KBM-7 (cell line): ENCODE results near the gene GET3.
"Not testable (repeated sequence)": the region's sequence is repeated elsewhere in the genome, so short reads cannot be mapped to it uniquely, and the experiment has no call there.

ENCODE experiments used
- DNase-seq: peaks from one replicate; pipeline ENCODE4 v3.0.0-alpha.2; 2015
- in situ Hi-C: fragments of 300-500 bp; cut with MboI; formaldehyde crosslinking; loops from 2 replicates; pipeline ENCODE4 v1.14.3; 2020; ENCODE audit warnings: low sequenced_read_pairs, low pct_unique_long_range_greater_than_20kb, mixed read lengths

The GET3 gene

GRCh38 chr19:12788042-12788681 is 50.9 kb downstream of the GET3 start:
- in situ Hi-C loops: no loop called here
- no peak for DNase-seq

DNA sequence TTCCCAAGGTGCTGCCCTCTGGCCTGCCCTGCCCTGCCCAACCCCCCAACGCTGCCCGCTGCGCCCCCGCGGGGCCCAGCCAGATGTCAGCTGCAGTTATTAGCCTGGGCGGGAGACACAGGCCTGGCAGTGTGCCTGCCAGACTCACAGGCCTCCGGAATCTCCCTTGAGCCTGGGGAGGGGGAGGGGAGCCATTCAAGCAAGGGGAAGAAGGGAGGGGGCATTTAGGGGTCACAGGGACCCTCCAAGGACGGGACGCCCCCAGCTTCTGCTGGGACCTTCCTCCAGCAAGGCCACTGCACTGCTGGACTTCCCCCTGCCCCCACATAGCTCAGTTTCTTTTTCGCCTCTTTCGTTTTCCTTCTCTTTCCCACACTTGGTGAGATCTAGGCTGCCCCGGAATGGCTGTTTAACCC is 51.4 kb downstream of the GET3 start:
- peak; percentile 52 for DNase-seq
- in situ Hi-C loops: no loop called here

GRCh38 chr19:12789098-12789903 is 52.0 kb downstream of the GET3 start:
- DNase-seq: no peak
- in situ Hi-C loops: no loop called here

DNA sequence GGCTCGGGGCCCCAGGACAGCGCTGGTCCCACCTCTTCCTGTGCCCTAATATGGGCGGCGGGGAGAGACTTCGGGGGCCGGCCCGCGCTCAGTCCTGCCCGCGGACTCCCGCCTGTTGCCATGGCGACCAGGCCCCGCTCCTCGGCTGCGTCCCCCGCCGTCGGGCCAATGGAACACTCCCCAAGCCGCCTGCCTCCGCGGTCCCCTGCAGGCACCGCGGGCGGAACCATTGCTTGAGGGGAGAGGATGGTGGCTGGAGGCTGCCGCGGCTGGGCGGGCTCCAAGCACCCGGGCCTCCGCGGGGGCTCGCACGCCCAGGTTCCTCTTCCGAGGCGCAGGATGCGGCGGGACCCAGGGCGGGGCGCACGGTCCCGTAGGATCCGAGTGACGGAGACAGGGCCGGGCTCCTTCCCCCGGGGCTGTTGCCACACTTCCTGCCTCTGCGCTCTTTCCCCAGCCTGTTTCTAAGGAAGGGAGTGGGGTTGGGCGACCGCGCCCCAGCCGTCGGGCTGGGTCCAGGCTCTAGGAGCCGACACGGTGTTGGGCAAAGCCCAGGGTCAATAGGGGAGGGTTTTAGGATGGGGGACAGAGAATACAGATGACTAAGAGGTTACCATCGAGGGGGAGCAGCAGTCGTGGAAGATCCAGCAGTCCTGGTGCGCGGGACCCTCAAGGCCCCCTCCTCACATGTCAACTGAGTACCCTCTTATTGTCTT is 52.8 kb downstream of the GET3 start:
- peak; percentile 98 for DNase-seq
- in situ Hi-C loops: no loop called here

GRCh38 chr19:12790628-12791344 is 53.5 kb downstream of the GET3 start:
- in situ Hi-C loops: no loop called here
- no peak for DNase-seq

- DNase-seq: peak; percentile 94
- in situ Hi-C loops: no loop called here
Measured at GRCh38 chr19:12791345-12792050, 54.2 kb downstream of the GET3 start, which contains the start of gene JUNB. JUNB (plus strand) TSS chr19:12791486; CDS start chr19:12791772, 286 bp downstream.

- peak; percentile 79 for DNase-seq
- in situ Hi-C loops: no loop called here
Measured at GRCh38 chr19:12792051-12792852, 55.0 kb downstream of the GET3 start.

GRCh38 chr19:12792853-12793289 is 55.6 kb downstream of the GET3 start:
- no peak for DNase-seq
- in situ Hi-C loops: no loop called here

GRCh38 chr19:12793290-12794195 is 56.2 kb downstream of the GET3 start:
- in situ Hi-C loops: no loop called here

GRCh38 chr19:12794196-12794941 is 57.1 kb downstream of the GET3 start:
- DNase-seq: no peak
- in situ Hi-C loops: no loop called here

More at GRCh38 chr19:12793290-12794195, 56.2 kb downstream of the GET3 start:
- DNase-seq: peak; percentile 90

DNA sequence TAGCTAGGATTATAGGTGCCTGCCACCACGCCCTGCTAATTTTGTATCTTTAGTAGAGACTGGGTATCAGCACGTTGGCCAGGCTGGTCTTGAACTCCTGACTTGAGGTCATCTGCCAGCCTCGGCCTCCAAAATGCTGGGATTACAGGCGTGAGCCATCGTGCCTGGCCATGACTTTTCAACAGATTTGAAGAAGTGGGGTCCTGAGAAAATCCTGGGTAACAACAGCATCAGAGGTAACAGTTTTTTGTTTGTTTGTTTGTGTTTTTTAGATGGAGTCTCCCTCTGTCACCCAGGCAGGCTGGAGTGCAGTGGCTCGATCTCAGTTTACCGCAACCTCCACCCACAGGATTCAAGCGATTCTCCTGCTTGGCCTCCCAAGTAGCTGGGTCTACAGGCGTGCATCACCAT is 57.7 kb downstream of the GET3 start:
- DNase-seq: no peak
- in situ Hi-C loops: no loop called here

GRCh38 chr19:12796146-12797071 is 59.1 kb downstream of the GET3 start:
- peak; percentile 87 for DNase-seq
- in situ Hi-C loops: no loop called here

DNA sequence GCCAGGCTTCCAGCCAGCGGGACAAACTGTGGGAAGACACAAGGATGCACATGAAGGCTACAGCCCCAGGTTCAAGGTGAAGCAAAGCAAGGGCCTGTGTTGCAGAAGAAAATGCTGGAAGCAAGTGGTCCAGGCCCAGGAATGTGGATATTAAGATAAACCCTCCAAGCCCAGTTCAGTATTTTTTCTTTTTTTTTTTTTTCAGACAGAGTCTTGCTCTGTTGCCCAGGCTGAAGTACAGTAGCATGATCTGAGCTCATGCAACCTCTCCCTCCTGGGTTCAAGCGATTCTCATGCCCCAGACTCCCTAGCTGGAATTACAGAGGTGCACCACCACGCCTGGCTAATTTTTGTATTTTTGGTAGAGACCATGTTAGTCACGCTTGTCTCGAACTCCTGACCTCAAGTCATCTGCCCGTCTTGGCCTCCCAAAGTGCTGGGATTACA is 59.9 kb downstream of the GET3 start:
- DNase-seq: no peak
- in situ Hi-C loops: no loop called here

DNA sequence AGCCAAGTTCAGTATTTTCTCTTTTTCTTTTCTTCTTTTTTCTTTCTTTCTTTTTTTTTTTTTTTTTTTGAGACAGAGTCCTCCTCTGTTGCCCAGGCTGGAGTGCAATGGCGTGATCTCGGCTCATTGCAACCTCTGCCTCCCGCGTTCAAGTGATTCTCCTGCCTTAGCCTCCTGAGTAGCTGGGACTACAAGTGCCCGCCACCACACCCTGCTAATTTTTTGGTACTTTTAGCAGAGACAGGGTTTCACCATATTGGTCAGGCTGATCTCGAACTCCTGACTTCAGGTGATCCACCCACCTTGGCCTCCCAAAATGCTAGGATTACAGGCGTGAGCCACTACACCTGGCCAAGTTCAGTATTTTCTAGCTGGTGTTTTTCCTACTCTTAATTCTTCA is 60.3 kb downstream of the GET3 start:
- DNase-seq, in situ Hi-C loops: not testable (repeated sequence)
